Measurements from ENCODE around the gene RPL38.
"Not testable (repeated sequence)": the region's sequence is repeated elsewhere in the genome, so short reads cannot be mapped to it uniquely, and the experiment has no call there.

RPL38 gene

GRCh38 chr17:74185571-74186185, 17.8 kb upstream of the RPL38 start:
- no peak for DNase-seq

- no peak for DNase-seq
These were observed 17.0 kb upstream of the RPL38 start for GRCh38 chr17:74186498-74186897.

GRCh38 chr17:74187761-74188160, 15.7 kb upstream of the RPL38 start:
- no peak for DNase-seq

DNA sequence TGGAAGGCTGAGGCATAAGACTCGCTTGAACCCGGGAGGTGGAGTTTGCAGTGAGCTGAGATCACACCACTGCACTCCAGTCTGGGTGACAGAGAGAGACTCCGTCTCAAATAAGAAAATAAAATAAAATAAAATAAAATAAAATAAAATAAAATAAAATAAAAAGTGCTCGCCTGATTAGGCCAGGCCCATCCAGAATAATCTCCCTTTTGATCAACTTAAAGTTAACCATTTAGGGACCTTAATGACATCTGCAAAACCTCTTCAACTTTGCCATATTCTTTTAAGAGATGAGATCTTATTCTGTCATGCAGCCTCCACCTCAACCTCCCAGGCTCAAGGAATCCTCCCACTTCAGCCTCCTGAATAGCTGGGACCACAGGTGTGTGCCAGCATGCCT, 14.8 kb upstream of the RPL38 start:
- DNase-seq, result not testable (repeated sequence)

DNA sequence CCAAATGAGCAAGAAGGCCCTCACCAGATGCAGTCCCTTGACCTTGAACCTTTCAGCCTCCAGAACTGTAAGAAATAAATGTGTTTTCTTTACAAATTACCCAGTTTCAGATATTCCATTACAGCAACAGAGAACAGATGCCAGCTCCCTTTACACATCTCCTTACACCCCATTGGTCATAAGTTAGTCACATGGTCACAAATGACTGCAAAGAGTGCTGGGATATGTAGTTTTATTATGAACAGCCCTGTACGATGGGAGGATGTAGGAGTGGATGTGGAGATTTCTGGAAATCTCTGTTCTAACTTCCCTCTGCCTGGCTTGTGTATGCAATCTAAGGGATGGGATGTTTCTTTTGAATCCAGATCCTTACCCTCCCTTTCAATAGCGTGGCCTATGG, 13.3 kb upstream of the RPL38 start:
- DNase-seq, result no peak

GRCh38 chr17:74190807-74191406, 12.6 kb upstream of the RPL38 start:
- peak; percentile 50 for DNase-seq

DNA sequence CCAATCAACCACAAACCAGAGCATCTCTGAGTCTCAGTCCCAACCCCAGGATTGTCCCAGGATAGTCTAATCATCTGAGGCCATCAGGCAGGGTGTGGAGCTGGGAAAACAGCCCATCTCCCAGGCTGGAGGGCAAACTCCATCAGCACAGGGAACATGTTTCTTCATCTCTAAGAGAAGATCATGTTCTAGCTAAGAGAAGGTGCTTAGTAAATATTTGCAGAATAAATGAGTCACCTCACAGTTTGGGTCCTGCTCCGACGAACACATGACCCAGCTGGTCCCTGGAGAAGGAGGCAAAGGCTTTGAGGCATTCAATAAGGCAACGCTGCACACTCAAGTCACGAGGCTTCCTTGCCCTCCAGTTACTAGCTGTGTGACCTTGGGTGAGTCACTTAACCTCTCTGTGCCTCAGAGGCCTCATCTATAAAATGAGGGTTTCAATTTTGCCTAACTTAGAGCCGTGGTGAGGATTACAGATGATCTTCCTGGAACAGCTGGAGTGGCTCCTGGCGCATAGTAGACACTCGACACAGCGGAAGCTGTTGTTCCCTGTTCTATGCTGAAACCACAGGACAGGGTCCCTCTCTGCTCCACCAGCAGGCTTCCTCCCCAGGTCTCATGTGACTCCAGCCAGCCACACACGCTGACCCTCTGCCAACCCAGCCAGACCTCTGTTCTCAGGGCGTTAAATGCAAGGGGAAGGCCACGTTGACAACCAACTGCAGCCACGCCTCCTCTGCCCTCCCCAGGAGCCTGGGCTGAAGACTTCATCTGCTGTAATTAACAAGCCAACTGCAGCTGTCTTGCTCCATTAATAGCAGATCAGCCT, 10.3 kb upstream of the RPL38 start:
- DNase-seq, result peak; percentile 66

GRCh38 chr17:74194682-74195081, 8.8 kb upstream of the RPL38 start:
- no peak for DNase-seq

DNA sequence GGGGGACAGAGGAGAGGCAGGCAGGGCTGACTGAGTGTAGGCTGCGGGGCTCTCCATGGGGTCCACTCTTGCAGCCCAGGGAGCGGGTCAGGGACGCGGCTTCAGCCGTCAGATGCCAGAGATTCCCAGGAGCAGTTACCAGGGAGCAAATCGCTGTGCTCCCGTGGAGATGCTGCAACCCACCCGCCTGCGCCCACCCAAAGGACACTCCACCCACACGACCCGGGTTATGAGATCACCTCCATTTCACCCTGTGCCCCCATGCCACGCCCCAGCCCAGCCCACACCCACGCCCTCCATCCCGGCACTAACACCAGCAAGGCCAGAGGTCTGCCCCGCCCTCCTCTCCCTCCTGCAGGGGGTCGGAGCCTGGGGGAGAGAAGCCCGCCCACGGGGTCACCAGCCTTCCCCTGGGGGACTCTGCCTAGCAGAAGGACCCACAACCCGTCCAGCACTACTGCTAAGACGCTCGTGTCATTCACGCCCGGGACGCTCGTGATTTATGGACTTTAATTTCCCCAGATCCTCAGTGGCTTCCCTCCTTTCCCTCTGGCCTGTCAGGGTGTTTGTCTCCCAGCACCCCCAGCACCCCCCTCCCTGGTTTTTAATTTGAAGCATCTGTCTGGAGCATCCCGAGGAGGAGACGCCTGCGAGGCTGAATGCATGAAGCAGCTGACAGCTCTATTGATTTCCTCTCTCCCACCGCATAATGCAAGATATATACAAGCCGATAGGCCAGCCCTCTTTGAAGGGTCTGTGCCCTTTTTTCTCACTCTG, 6.7 kb upstream of the RPL38 start:
- DNase-seq, result no peak

DNA sequence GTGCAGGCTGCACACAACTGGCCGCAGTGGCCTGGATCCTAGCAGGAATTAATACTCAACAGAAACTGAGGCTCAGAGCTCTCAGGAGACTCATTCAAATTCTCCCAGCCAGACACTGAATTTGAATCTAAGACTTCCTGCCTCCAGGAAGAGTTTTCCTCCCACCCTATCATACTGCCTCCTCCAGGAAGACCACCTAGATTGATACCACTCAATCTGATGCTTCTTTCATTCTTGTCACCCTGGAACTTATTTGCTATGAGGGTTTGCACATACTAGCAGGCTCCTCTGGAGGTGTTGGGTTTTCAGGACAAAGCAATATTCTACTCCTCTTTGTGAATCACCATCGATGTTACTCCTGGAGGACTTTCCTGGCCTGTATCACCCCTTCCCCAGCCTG, 5.7 kb upstream of the RPL38 start:
- no peak for DNase-seq

DNA sequence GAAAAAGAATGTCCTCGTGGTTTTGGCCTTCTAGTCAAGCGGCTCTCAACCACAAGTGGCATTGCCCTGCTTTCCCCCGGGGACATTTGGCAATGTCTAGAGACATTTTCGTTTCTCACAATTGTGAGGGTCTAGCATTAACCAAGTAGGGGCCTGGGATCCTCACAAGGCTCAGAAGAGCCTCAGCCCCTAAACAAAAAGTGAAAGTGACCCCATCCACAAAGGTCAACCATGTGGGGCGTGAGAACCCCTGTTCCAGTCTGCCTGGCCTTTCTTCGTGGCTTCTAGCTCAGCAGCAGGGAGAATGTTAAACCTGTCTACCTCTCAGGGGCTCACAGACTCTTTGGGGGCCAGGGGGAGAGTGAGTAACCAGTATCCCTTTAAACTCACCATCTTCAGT, 4.8 kb upstream of the RPL38 start:
- DNase-seq, result no peak

GRCh38 chr17:74199306-74200092, 4.0 kb upstream of the RPL38 start:
- peak; percentile 69 for DNase-seq

DNA sequence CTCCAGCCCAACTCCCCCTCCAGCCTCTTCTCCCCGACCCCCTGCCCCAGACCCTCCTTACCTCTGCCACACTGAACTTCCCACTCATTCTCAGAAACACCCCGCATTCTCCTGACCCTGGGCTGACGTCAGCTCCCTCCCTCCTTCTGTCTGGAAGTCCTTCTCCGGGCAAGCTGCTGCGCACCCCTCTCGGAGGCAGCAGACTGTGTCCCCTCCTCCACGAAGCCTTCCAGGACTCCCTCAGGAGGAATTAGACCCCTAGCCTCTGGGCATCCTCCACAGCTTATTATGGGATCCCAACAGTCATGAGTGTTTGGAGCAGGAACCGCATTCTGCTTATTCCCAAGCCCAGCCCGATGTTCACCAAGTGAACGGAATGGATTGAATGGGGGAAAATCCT, 3.4 kb upstream of the RPL38 start:
- DNase-seq, result no peak

DNA sequence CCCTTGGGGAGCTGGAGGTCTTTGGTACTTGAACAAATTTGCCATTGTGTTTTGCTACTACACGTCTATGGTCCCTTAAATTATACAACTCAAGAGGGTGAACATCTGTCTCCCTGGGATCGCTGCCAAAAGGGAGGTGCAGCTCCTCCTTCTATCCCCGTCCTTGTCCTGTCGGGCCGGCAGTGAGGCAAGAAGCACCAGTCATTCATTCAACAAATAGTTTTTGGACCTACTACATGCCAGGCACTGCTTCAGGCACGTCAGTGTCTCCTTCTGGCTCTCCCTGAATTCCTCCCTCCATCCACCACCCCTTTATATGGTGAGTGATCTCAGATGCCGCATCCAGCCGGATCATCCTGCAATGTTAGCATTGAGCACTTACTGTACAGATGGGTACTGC, 2.2 kb upstream of the RPL38 start:
- DNase-seq, result peak; percentile 62

GRCh38 chr17:74201948-74202347, 1.5 kb upstream of the RPL38 start:
- no peak for DNase-seq

GRCh38 chr17:74202938-74203337, 540 bp upstream of the RPL38 start:
- no peak for DNase-seq

GRCh38 chr17:74204474-74204873, 996 bp downstream of the RPL38 start:
- DNase-seq, result no peak

GRCh38 chr17:74205274-74205673, 1.8 kb downstream of the RPL38 start:
- DNase-seq, result no peak

DNA sequence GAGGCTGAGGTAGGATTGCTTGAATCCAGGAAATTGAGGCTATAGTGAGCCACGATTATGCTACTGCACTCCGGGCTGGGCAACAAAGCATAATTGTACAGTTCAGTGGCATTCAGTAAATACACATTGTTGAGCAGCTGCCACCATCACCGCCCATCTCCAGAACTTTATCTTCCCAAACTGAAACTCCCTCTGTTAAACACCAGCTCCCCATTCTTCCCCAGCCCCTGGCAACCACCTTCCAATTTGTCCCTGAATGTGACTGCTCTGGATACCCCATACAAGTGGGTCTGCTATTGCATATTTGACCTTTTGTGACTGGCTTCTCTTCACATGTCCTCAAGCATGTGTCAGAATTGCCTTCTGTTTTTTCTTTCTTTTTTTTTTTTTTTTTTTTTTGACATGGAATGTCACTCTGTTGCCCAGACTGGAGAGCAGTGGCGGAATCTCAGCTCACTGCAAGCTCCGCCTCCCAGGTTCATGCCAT, 2.9 kb downstream of the RPL38 start:
- DNase-seq, result no peak

DNA sequence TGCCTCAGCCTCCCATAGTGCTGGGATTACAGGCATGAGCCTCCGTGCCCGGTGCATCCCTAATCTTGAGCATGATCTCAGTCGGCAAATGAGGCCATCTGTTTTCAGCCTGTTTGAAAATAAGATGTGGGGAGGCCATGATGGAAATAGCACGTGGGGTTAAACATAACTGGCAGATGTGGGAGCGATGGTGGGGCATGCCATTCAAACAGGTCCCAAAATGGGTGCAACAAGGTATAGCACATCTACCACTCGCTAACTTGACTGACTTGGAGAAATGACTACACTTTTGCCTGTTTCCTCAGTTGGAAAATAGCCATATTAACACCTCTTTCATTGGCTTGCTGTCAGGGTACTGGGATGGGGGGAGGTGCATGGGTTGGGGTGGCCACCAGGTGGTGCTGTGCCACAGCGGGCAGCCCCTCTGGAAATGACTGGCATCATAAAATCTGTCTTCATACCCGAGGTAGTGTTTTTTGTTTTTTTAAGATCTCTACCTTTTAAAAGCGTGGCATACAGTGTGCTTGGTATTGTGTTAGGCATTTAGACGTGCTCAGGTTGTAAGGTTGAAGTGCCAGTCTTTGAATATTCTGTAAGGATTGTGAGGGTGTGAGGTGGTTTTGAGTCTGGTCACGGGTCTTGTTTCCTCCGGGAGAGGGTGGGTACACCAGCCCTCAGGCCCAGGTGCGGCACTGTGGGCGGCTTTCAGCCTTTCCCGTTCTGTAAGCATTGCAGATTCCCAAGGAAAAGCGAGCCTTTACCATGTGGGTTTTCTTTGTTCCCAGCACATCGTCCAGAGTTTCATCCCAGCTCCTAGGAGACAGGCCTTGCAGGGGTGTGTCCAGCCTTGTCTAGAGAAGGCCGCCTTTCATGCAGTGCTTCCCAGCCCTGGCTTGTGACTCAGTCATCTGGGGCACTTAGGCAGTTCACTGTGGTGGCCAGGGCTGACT, 7.0 kb downstream of the RPL38 start:
- peak; percentile 75 for DNase-seq
